ENCODE data around the gene BSN.

GRCh38 chr3:49700453-49701128, 146.3 kb downstream of the BSN start:
- TF ChIP-seq CTCF (conservative IDR thresholded peaks at IDR 0.05 in 1 of 2, IDR thresholded peaks at IDR 0.05 in 1 of 2; ENCODE audit: low read depth in 1 of 2, low read length in 2 of 2) (no peak), EZH2 (IDR thresholded peaks at IDR 0.05; ENCODE audit: low read length, missing control alignments) (no peak)

Data from fibroblast of lung (primary cell).